Hepatocyte (in vitro differentiated cells): ENCODE data around the gene HSPB7. TPM values are rescaled to one million over a fixed set of nuclear protein-coding genes. Genes with fewer than 3 reads are reported as not detected.
A peak's percentile ranks its signal among the peaks of the same experiment; 100 is the strongest.
"Not testable (repeated sequence)": the region's sequence is repeated elsewhere in the genome, so short reads cannot be mapped to it uniquely, and the experiment has no call there.

Experiments used
- DNase-seq: peaks from one replicate; pipeline ENCODE4 v3.0.0-alpha.2; 2016; ENCODE audit warnings: low spot score
- H2AFZ ChIP-seq: fragments of 200-600 bp; sonication (generic); 2 replicates; pipeline ENCODE4 v1.6.0; 2016; ENCODE audit warnings: antibody characterized with exemption, mild to moderate bottlenecking
- H3K27ac ChIP-seq: fragments of 200-600 bp; sonication (generic); 2 replicates; pipeline ENCODE4 v1.5.1; 2016; ENCODE audit warnings: mild to moderate bottlenecking
- H3K27me3 ChIP-seq: fragments of 200-600 bp; sonication (generic); 2 replicates; pipeline ENCODE4 v1.6.1; 2016
- H3K36me3 ChIP-seq: fragments of 200-600 bp; sonication (generic); replicated peaks from 2 replicates; pipeline ENCODE4 v1.5.1; 2016; ENCODE audit warnings: low read depth; ENCODE audit not compliant: insufficient read depth
- H3K4me1 ChIP-seq: fragments of 200-600 bp; sonication (generic); 2 replicates; pipeline ENCODE4 v1.5.1; 2016; ENCODE audit warnings: mild to moderate bottlenecking, moderate library complexity; ENCODE audit not compliant: insufficient read depth
- H3K4me2 ChIP-seq: fragments of 200-600 bp; sonication (generic); 2 replicates; pipeline ENCODE4 v1.6.0; 2016
- H3K4me3 ChIP-seq: fragments of 200-600 bp; sonication (generic); 2 replicates; pipeline ENCODE4 v1.5.1; 2016; ENCODE audit warnings: mild to moderate bottlenecking
- H3K79me2 ChIP-seq: fragments of 200-600 bp; sonication (generic); 2 replicates; pipeline ENCODE4 v1.6.0; 2017; ENCODE audit warnings: mild to moderate bottlenecking
- H3K9me2 ChIP-seq: fragments of 200-600 bp; sonication (generic); replicated peaks from 2 replicates; pipeline ENCODE4 v1.6.0; 2017; ENCODE audit warnings: mild to moderate bottlenecking; ENCODE audit not compliant: insufficient read depth
- H3K9me3 ChIP-seq: fragments of 200-600 bp; sonication (generic); 2 replicates; pipeline ENCODE4 v1.5.1; 2016; ENCODE audit warnings: low read depth, mild to moderate bottlenecking
- H4K20me1 ChIP-seq: fragments of 200-600 bp; sonication (generic); 2 replicates; pipeline ENCODE4 v1.6.0; 2016; ENCODE audit warnings: mild to moderate bottlenecking; ENCODE audit not compliant: insufficient read depth, poor library complexity, severe bottlenecking
- CTCF ChIP-seq: fragments of 200-600 bp; sonication (generic); IDR thresholded peaks from 2 replicates; pipeline ENCODE4 v1.5.1; 2016; ENCODE audit warnings: antibody characterized with exemption, mild to moderate bottlenecking; ENCODE audit not compliant: poor library complexity
- EZH2 ChIP-seq: fragments of 200-600 bp; sonication (generic); IDR thresholded peaks from 2 replicates; pipeline ENCODE4 v1.6.1; 2016; ENCODE audit warnings: antibody characterized with exemption, mild to moderate bottlenecking, borderline replicate concordance
- EZH2phosphoT487 ChIP-seq: fragments of 200-600 bp; sonication (generic); IDR thresholded peaks from one replicate; pipeline ENCODE4 v1.6.1; 2018; ENCODE audit warnings: antibody characterized with exemption, mild to moderate bottlenecking, low read depth, moderate library complexity; ENCODE audit not compliant: unreplicated experiment, severe bottlenecking
- WGBS: methylation state at CpG from one replicate; pipeline ENCODE4 v1.1.6; 2016; ENCODE audit warnings: low lambda C conversion rate; ENCODE audit errors: missing lambda C conversion rate; 5-methylcytosine and 5-hydroxymethylcytosine counted together
- polyA plus RNA-seq: library from polyadenylated mRNA; unstranded; fragments of >200 nt; fragmentation: Nextera tagmentation; extraction: Ambion mirVana; gene quantifications from 2 replicates; pipeline ENCODE4 v1.2.1, GENCODE V29; 2016
- total RNA-seq: library from RNA; depleted of rRNA; stranded (reverse); fragments of >200 nt; gene quantifications from 2 replicates; pipeline ENCODE4 v1.2.3, GENCODE V29; 2014

Gene HSPB7
- total and polyA plus RNA-seq, 2 experiments from 2014 or later, result 17.4 to 59.4 TPM

DNA sequence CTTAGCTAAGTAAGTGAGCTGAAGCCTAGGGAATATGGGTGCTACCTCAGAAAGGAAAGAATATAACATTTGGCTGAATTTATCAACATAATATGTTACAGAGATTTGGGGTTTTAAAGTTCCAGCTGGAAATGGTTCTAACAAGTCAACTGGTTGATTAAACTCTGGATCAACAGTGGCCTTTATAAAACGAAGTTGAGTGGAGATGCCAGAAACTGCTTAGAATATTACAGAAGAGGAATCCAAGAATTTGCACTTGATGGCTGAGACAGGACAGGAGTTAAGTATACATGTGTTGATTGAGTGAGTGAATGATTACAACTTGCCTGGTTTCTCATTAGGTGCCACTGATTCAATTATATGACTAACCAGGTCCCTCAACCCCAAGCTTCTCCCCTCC lies 34.6 kb downstream of the HSPB7 start:
- Histone ChIP-seq H3K9me3 (no peaks in the 10 kb centered on the region), H3K36me3 (no peaks in the 10 kb centered on the region), H3K27me3 (no peaks in the 10 kb centered on the region), H3K4me1 (no peaks in the 10 kb centered on the region), H3K4me3 (no peak overlapping the region), H3K79me2 (no peaks in the 10 kb centered on the region), H2AFZ (no peak overlapping the region), H3K27ac (peak overlapping the region; percentile 19), H3K4me2 (no peak overlapping the region), H4K20me1 (no peaks in the 10 kb centered on the region), H3K9me2 (no peaks in the 10 kb centered on the region)
- TF ChIP-seq EZH2 (no peak), EZH2phosphoT487 (no peak), CTCF (no peak)
- DNase-seq, result no peak
- WGBS, result 36% methylated on average over 1 of the region's 1 CpG

GRCh38 chr1:15981679-15982078 lies 36.2 kb downstream of the HSPB7 start:
- TF ChIP-seq EZH2 (no peak), EZH2phosphoT487 (no peak)
- H3K4me1 ChIP-seq, result no peaks in the 10 kb centered on the region
- 92% methylated on average over 3 of the region's 3 CpGs for WGBS

GRCh38 chr1:15977947-15978346 lies 39.9 kb downstream of the HSPB7 start:
- WGBS, result 95% methylated on average over 4 of the region's 4 CpGs
- not testable (repeated sequence) for H3K4me3 ChIP-seq, H3K27me3 ChIP-seq, H3K36me3 ChIP-seq, H2AFZ ChIP-seq, DNase-seq, H3K4me1 ChIP-seq, H4K20me1 ChIP-seq, H3K27ac ChIP-seq, H3K9me3 ChIP-seq, H3K9me2 ChIP-seq, H3K4me2 ChIP-seq
- H3K79me2 ChIP-seq, result peaks cover 29% of the 10 kb centered on the region

More at GRCh38 chr1:15981679-15982078, 36.2 kb downstream of the HSPB7 start:
- no peaks in the 10 kb centered on the region for H3K9me2 ChIP-seq
- no peak overlapping the region for H2AFZ ChIP-seq
- H3K4me3 ChIP-seq, result no peak overlapping the region
- no peak overlapping the region for H3K4me2 ChIP-seq
- no peak overlapping the region for H3K27ac ChIP-seq
- DNase-seq, result no peak
- H3K27me3 ChIP-seq, result no peaks in the 10 kb centered on the region
- H3K36me3 ChIP-seq, result no peaks in the 10 kb centered on the region
- H4K20me1 ChIP-seq, result no peaks in the 10 kb centered on the region
- H3K9me3 ChIP-seq, result no peaks in the 10 kb centered on the region
- no peaks in the 10 kb centered on the region for H3K79me2 ChIP-seq

GRCh38 chr1:15975805-15976680 lies 41.8 kb downstream of the HSPB7 start, which contains the start of gene ZBTB17:
Gene ZBTB17, minus strand, starts transcription at chr1:15976101. Its CDS starts 27,606 bp downstream, at chr1:15948495.
- Histone ChIP-seq H3K27me3 (no peaks in the 10 kb centered on the region), H3K27ac (peak within 1 kb of the TSS; percentile 91), H4K20me1 (peaks cover 8% of the 10 kb centered on the region), H3K4me2 (peak within 1 kb of the TSS; percentile 87), H3K79me2 (peaks cover 48% of the 10 kb centered on the region), H2AFZ (peak within 1 kb of the TSS; percentile 89), H3K36me3 (no peaks in the 10 kb centered on the region), H3K4me3 (peak within 1 kb of the TSS; percentile 95), H3K9me3 (no peaks in the 10 kb centered on the region), H3K4me1 (peaks cover 9% of the 10 kb centered on the region), H3K9me2 (no peaks in the 10 kb centered on the region)
- TF ChIP-seq CTCF, result no peak
- TF ChIP-seq EZH2phosphoT487, result no peak
- TF ChIP-seq EZH2, result no peak
- WGBS, result 9% methylated on average over 41 of the region's 47 CpGs
- DNase-seq, result peak; percentile 98
